PC-9 (cell line): ENCODE results near the gene CAPZB. TPM values are rescaled to one million over a fixed set of nuclear protein-coding genes. Genes with fewer than 3 reads are reported as not detected.

ENCODE experiments used
- BruUV-seq: library from RNA; stranded (reverse); fragments of 400-500 nt; replicated peaks from 2 replicates; lab custom pipeline; 2021; lab: Mats Ljungman, UMichigan
- CTCF ChIA-PET: fragments of 300-600 bp; sonication (Branson Sonifier 250); formaldehyde crosslinking; loops from one replicate; lab custom pipeline; 2022; ENCODE audit warnings: antibody characterized with exemption; lab: Charles Lee
- POLR2A ChIA-PET: fragments of 300-600 bp; sonication (Branson Sonifier 250); formaldehyde crosslinking; loops from one replicate; lab custom pipeline; 2022; ENCODE audit warnings: antibody characterized with exemption; ENCODE audit not compliant: unreplicated experiment; lab: Charles Lee
- DNase-seq, 2 experiments: peaks; one replicate each; pipeline versions ENCODE4 v3.0.0 to v3.0.0-alpha.2; 2015 to 2022; ENCODE audit warnings: mixed read lengths in 1 of 2
- H2AFZ ChIP-seq: fragments of 200-600 bp; sonication (generic); 2 replicates; pipeline ENCODE4 v1.8.1; 2017; ENCODE audit warnings: antibody characterized with exemption
- H3F3A ChIP-seq: fragments of 200-600 bp; sonication (generic); 2 replicates; pipeline ENCODE4 v1.8.1; 2017; ENCODE audit warnings: antibody characterized with exemption, mild to moderate bottlenecking, low read depth; ENCODE audit not compliant: insufficient read depth
- H3K27ac ChIP-seq: fragments of 200-600 bp; sonication (generic); 2 replicates; pipeline ENCODE4 v1.6.1; 2016; ENCODE audit warnings: mixed run types
- H3K27me3 ChIP-seq: fragments of 200-600 bp; sonication (generic); 2 replicates; pipeline ENCODE4 v1.6.1; 2016; ENCODE audit warnings: low read depth, mixed run types; ENCODE audit not compliant: insufficient read depth
- H3K36me3 ChIP-seq: fragments of 200-600 bp; sonication (generic); 2 replicates; pipeline ENCODE4 v1.6.1; 2016; ENCODE audit warnings: low read depth, mixed run types
- H3K4me1 ChIP-seq: fragments of 200-600 bp; sonication (generic); replicated peaks from 2 replicates; pipeline ENCODE4 v1.6.1; 2016; ENCODE audit warnings: mixed run types; ENCODE audit not compliant: insufficient read depth
- H3K4me2 ChIP-seq: fragments of 200-600 bp; sonication (generic); 2 replicates; pipeline ENCODE4 v1.6.1; 2017; ENCODE audit warnings: mixed run types
- H3K4me3 ChIP-seq: fragments of 200-600 bp; sonication (generic); 2 replicates; pipeline ENCODE4 v1.6.1; 2016; ENCODE audit warnings: mixed run types
- H3K79me2 ChIP-seq: fragments of 200-600 bp; sonication (generic); 2 replicates; pipeline ENCODE4 v1.6.1; 2017; ENCODE audit warnings: low read depth, mixed run types
- H3K9me2 ChIP-seq: fragments of 200-600 bp; sonication (generic); 2 replicates; pipeline ENCODE4 v1.8.1; 2017; ENCODE audit warnings: mild to moderate bottlenecking; ENCODE audit not compliant: insufficient read depth
- H3K9me3 ChIP-seq: fragments of 200-600 bp; sonication (generic); 2 replicates; pipeline ENCODE4 v1.8.1; 2016; ENCODE audit warnings: low read depth; ENCODE audit not compliant: insufficient read depth
- H4K20me1 ChIP-seq: fragments of 200-600 bp; sonication (generic); 2 replicates; pipeline ENCODE4 v1.8.1; 2017; ENCODE audit not compliant: insufficient read depth
- CTCF ChIP-seq: fragments of 200-600 bp; sonication (generic); conservative IDR thresholded peaks from 2 replicates; pipeline ENCODE4 v1.6.1; 2017; ENCODE audit warnings: mixed run types, antibody characterized with exemption, mild to moderate bottlenecking, moderate library complexity
- EZH2 ChIP-seq: fragments of 200-600 bp; sonication (generic); IDR thresholded peaks from 2 replicates; pipeline ENCODE4 v1.8.0; 2017; ENCODE audit warnings: antibody characterized with exemption, low read depth
- intact Hi-C: fragments of 100-400 bp; cut with micrococcal nuclease; formaldehyde crosslinking; loops from one replicate; pipeline ENCODE4 v1.10.0; 2022; ENCODE audit not compliant: unreplicated experiment
- total RNA-seq: library from RNA; stranded (reverse); gene quantifications from 2 replicates; pipeline ENCODE4 v1.2.3, GENCODE V29; 2021

CAPZB gene
- total RNA-seq, 1 experiment from 2014 or later, result 222 TPM

- TF ChIP-seq EZH2 (no peak), CTCF (no peak)
- CTCF ChIA-PET, result interaction anchor here (0.5 to 1.4 kb wide), 3 partner anchors 191 to 903 kb away, joined by 3 read pairs; no protein-coding TSS in a partner anchor
- DNase-seq, result no peak
- no peaks in the 10 kb centered on the region for H3K36me3 ChIP-seq
- no peaks in the 10 kb centered on the region for H3F3A ChIP-seq
- H3K9me3 ChIP-seq, result no peaks in the 10 kb centered on the region
- H3K4me2 ChIP-seq, result no peak overlapping the region
- no peak overlapping the region for H3K4me3 ChIP-seq
- H2AFZ ChIP-seq, result no peak overlapping the region
- intact Hi-C loops, result loop anchor here (5.0 to 10.0 kb wide), 3 partner anchors 94 to 257 kb away; partner anchors contain the start of gene CAPZB
- no peaks in the 10 kb centered on the region for H3K9me2 ChIP-seq
- H3K79me2 ChIP-seq, result peaks cover 5% of the 10 kb centered on the region; the same call in 1 of the 2 replicates
- no peaks in the 10 kb centered on the region for H3K27me3 ChIP-seq
- no TSS peak for BruUV-seq
- POLR2A ChIA-PET, result no interaction called here
- no peak overlapping the region for H3K27ac ChIP-seq
- H4K20me1 ChIP-seq, result peaks cover 10% of the 10 kb centered on the region
- H3K4me1 ChIP-seq, result no peaks in the 10 kb centered on the region
These were observed 95.0 kb downstream of the CAPZB start for GRCh38 chr1:19390166-19390850.

DNA sequence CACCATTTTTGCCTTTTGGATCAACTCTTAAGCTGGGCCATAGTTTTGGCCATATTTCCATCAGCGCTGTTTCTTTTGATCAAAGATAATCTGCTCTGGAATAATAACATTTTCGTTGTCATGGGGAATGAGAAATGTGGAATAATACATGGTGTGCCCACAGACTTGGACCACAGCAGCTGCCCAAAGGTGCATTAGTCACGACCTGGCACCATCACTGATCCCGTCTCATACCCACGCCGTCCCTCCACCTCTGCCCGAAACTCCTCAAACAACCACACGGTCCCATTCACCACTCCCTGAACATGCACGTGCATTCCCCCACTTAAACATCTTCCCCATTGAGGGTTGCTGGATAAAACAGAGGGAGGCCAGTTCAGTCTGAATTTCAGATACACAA is 96.4 kb downstream of the CAPZB start:
- H3K36me3 ChIP-seq, result no peaks in the 10 kb centered on the region
- BruUV-seq, result no TSS peak
- H4K20me1 ChIP-seq, result peaks cover 10% of the 10 kb centered on the region
- no peaks in the 10 kb centered on the region for H3K27me3 ChIP-seq
- H3K4me3 ChIP-seq, result no peak overlapping the region
- ChIA-PET CTCF (interaction anchor here (0.7 kb wide), 1 partner anchor 58 kb away, joined by 3 read pairs; no protein-coding TSS in a partner anchor), POLR2A (no interaction called here)
- H3F3A ChIP-seq, result no peaks in the 10 kb centered on the region
- intact Hi-C loops, result no loop called here
- no peak overlapping the region for H3K27ac ChIP-seq
- H2AFZ ChIP-seq, result no peak overlapping the region
- H3K4me2 ChIP-seq, result no peak overlapping the region
- no peak for DNase-seq
- no peaks in the 10 kb centered on the region for H3K4me1 ChIP-seq
- no peaks in the 10 kb centered on the region for H3K9me2 ChIP-seq
- no peak for TF ChIP-seq EZH2
- no peaks in the 10 kb centered on the region for H3K9me3 ChIP-seq
- H3K79me2 ChIP-seq, result peaks cover 5% of the 10 kb centered on the region; the same call in 1 of the 2 replicates

DNA sequence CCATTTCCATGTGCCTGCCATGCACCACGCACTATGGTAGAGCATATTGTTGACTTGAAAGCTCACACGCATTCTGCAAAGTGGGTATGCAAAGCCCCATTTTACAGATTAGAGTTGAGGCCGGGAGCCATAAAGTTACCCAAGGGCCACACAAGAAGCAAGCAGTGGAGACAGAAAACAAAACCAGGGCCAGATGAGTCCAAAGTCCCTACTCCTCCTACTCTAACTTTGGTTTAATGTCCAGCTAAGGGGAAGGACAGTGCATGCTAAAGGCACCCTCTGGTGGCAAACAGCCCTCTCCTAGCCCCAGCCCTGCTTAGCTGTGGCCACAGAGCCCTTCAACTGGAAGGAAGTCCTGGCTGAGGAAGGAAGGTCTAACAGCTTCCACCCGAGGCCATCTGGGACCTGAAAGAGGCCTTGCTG is 98.3 kb downstream of the CAPZB start:
- Histone ChIP-seq H4K20me1 (peaks cover 10% of the 10 kb centered on the region), H3K9me3 (no peaks in the 10 kb centered on the region), H3K4me3 (no peak overlapping the region), H3K4me1 (no peaks in the 10 kb centered on the region), H2AFZ (no peak overlapping the region), H3K27me3 (no peaks in the 10 kb centered on the region), H3K9me2 (no peaks in the 10 kb centered on the region), H3F3A (no peaks in the 10 kb centered on the region), H3K36me3 (no peaks in the 10 kb centered on the region), H3K4me2 (no peak overlapping the region), H3K79me2 (peaks cover 5% of the 10 kb centered on the region; the same call in 1 of the 2 replicates), H3K27ac (no peak overlapping the region)
- no peak for DNase-seq
- BruUV-seq, result no TSS peak
- no peak for TF ChIP-seq EZH2
- intact Hi-C loops, result no loop called here
- ChIA-PET POLR2A (no interaction called here), CTCF (interaction anchor here (0.7 kb wide), 1 partner anchor 34 kb away, joined by 3 read pairs; no protein-coding TSS in a partner anchor)

DNA sequence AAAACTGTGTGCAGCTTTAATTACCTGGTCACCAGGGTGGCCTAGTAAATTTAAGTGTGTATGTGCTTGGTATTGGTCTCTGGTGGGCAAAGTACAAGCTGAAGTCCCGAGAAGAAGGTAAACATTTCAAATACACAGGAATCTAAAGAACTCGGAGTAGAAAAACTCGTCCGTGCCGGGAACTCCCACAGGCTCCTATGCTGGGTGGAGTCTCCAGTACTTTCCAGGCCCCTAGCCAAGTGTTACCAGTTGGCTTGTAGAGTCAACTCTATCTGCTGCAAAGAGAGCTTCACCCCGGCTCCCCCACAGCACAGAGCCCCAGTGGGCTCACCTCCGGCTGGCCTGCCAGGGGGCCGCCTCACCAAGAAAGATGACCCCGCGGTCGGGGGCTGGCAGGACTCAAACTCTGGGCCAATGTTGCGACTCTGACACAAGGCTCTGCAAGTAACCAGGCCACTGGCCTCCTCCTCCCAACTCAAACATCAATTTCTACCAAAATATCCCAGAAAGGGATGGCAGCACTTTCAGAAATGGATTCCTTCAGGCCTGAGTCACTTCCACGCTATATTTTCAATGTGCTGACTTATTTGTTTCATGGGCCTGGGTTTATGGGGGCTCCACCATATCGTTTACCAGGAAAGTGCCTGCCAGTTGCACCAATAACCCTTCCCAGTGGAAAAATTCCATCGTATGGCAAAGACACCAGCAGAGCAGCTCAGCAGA is 99.3 kb downstream of the CAPZB start:
- no peak for TF ChIP-seq EZH2
- no peak for TF ChIP-seq CTCF
- CTCF ChIA-PET, result no interaction called here
- Histone ChIP-seq H3K79me2 (peaks cover 3% of the 10 kb centered on the region; the same call in 1 of the 2 replicates), H2AFZ (no peak overlapping the region), H3K4me1 (no peaks in the 10 kb centered on the region), H4K20me1 (peaks cover 5% of the 10 kb centered on the region; the same call in 1 of the 2 replicates), H3K36me3 (no peaks in the 10 kb centered on the region), H3K4me2 (no peak overlapping the region), H3K4me3 (no peak overlapping the region), H3K27me3 (no peaks in the 10 kb centered on the region), H3K27ac (no peak overlapping the region), H3K9me2 (no peaks in the 10 kb centered on the region), H3K9me3 (no peaks in the 10 kb centered on the region), H3F3A (no peaks in the 10 kb centered on the region)
- intact Hi-C loops, result no loop called here
- POLR2A ChIA-PET, result no interaction called here
- BruUV-seq, result no TSS peak
- DNase-seq, result no peak
